Sigmoid colon (tissue), 3 donors: ENCODE measurements around the gene CMSS1.

Source experiments
- CTCF ChIP-seq, 4 experiments: fragments of 450-650 bp in 3 of 4; fragments of 200-600 bp in 1 of 4; IDR thresholded peaks; one replicate each; pipeline ENCODE4 v1.5.1; 2016 to 2019; ENCODE audit warnings: antibody characterized with exemption in 4 of 4, mild to moderate bottlenecking in 3 of 4, moderate library complexity in 2 of 4
- POLR2A ChIP-seq, 2 donors: fragments of 450-650 bp; IDR thresholded peaks; one replicate each; pipeline ENCODE4 v1.6.1; 2016; ENCODE audit warnings: antibody characterized with exemption in 2 of 2, mild to moderate bottlenecking in 2 of 2, moderate library complexity in 2 of 2

DNA sequence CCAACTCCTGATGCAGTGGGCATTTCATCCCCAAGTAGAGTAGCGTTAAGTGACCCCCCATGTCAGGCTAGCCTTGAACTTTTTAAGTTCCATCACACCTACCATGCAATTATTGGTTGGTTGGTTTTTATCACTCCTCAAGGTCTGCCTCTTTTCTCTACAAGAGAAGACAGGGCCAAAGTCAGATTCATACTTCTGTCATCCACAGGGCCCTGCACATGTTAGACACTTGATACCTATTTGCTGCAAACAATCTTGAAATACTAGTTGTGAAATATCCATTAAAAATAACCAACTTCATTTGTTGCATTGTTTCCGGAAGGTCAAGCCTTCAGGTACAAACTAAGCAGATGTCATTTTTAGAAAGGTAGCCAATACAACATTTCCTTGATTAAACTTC lies 1.2 kb downstream of the CMSS1 start:
- TF ChIP-seq CTCF (IDR thresholded peaks at IDR 0.05) (no peak), POLR2A (IDR thresholded peaks at IDR 0.05) (no peak)
